ENCODE measurements around the gene RSPH6A.
"Not testable (repeated sequence)": the region's sequence is repeated elsewhere in the genome, so short reads cannot be mapped to it uniquely, and the experiment has no call there.

The RSPH6A gene

DNA sequence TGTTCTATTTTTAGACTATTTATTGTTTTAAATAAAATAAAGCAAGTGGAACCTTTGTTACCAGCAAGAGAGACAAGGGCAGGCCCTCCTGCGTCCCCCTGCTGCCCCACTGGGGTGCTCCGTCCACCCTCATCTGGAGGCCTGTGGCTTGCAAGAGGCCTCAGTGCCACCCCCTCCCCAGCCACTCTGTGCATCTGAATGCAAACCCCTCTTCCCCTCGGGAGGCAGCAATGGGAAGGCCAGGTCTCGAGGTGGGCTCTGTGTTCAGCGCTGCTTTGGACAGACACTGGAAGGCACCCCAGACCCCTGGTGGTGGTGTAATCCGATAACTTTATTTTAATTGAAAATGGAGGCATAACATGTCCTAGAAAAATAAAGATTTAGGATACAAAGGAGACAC, 50.6 kb downstream of the RSPH6A start:
- no peak for DNase-seq

DNA sequence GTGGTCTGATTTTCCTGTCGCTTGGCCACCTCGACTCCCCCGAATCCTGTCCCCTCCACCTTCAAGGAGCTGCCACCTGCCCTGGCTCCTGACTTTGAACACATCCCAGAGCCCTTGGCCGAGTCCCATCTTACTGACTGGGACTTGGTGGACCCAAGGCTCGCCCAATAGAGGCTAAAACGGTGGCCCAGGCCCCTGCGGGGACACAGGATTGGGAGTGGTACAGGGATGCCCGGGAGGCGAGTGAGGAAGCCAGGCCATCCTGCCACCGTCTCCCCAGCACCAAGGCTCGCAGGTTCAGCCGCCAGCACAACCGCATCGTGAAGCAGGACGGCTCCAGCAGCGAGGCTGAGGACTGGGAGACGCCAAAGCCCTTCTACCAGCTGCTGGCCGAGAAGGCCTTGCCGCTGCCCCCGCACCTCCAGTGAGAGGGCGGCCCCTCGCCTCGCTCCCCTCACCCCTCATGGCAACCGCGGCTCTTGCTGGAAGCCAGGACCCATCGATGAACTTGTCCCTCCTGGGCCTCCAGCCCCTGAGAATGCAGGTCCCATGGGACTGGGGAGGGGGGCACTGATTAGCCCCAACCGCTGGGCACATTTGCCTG, 51.3 kb downstream of the RSPH6A start:
- no peak for DNase-seq

DNA sequence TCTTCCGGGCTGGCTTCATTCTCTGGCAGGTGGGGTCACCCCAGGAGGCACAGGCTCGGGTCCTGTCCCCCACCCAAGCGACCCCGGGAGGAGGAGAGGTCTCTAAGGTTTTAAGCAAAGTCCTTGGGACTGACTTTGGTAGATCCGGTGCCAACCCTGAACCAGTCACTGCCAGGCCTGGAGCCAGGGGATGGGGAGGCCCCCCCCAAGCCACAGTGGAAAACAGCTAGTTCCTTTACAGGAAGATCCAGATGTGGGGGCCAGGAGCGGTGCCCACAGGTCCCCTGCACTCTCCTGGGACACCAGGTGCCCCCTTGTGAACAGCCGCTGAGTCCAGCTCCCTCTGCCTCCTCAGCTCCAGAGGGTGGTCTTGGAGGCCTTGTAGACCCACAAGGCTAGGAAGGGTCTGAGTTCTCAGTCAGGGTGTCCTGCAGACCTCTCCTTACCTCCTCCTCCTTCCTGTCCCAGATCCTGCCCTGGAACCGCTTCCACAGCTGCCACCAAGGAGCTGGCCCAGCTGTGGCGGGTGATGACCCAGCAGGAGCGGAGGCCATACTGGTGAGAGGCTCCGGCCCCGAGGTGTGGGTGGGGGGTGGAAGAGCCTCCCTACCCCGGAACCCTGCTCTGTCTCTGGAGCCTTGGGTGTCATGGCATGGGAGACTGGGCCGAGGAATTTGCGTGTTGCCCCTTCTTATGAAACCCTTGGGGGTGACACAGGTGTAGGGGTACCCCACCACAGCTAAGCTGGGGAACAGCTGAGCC, 52.1 kb downstream of the RSPH6A start:
- DNase-seq: no peak

DNA sequence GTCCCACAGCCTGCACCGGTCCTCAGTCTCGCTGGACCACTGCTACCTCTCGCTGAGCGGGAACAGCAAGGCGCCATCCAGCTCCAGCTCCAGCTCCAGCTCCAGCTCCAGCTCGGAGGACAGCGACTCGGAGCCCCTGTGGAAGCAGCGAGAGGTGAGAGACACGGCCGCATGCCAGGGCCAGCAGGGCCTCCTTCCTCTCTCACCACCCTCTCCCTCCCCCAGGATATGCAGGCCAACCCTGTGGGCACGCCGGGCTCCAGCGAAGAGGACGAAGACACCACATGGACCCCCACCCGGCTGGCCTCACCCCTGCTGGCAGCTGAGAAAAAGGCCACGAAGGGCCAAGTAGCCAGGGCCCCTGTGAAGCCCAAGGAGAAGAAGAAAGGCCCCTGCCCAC, 53.4 kb downstream of the RSPH6A start:
- no peak for DNase-seq

DNA sequence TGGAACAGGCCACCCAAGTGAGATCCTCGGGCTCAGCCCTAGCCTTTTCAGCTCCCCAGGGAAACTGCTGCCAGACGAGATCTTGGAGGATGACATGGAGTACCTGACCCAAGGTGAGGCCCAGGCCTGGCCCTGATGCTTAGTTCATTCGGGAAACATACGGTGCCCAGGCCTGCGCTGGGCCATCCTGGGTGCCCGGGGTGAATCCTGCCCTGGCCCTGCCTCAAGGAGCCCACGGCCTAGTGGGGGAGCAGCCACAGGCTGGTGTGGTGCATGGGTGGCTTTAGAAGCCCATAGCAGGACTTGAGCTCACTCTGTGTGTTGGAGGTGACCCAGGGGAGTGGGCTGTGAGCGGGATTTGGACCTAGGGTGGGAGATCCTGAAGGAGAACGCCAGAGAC, 56.2 kb downstream of the RSPH6A start:
- DNase-seq: no peak

DNA sequence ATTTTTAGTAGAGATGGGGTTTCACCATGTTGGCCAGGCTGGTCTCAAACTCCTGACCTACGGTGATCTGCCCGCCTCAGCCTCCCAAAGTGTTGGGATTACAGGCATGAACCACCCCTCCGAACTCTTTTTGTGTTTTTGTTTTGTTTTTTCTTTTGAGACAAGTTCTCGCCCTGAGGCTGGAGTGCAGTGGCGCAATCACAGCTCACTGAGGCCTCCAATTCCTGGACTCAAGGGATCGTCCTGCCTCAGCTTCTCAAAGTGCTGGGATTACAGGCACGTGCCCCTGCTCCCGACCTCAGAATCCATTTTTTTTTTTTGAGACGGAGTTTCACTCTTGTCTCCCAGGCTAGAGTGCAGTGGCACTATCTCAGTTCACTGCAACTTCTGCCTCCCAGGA, 57.4 kb downstream of the RSPH6A start:
- no peak for DNase-seq

DNA sequence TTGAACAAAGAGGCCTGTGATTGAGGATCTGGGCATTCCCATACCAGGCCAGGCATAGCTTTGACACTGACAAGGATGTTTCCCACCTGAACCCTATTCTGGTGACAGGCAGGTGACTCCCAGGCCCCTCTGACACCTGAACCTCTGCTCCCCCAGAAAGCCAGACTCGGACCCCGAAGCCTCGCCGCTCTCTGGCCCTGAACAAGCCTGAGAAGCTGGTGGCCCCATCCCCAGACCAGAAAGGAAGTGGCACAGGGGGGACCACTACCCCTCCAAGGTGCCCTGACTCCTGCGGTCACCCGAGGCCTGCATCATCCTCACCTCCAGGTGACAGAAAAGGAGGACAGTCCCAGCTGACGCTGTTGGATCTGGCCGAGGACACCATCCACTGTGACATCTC, 60.8 kb downstream of the RSPH6A start:
- DNase-seq: no peak

DNA sequence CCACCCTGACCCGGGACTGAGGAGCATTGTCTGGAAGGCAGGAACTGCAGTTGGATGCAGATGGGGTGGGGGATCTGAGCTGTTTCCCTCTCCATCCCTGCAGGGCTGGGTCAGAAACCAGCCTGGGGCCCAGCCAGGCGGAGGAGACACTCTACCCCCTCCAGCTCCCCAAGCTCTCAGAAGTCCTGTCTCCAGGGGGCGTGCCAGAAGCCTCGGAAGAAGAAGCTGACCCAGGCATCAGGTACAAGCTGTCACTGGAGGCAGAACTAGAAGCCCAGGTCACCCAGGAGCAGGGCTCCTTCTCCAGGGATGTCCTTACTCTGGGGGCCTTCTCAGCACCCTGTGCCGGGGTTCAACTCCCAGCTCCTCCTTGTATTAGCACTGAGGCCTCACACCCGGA, 61.6 kb downstream of the RSPH6A start:
- DNase-seq: no peak

DNA sequence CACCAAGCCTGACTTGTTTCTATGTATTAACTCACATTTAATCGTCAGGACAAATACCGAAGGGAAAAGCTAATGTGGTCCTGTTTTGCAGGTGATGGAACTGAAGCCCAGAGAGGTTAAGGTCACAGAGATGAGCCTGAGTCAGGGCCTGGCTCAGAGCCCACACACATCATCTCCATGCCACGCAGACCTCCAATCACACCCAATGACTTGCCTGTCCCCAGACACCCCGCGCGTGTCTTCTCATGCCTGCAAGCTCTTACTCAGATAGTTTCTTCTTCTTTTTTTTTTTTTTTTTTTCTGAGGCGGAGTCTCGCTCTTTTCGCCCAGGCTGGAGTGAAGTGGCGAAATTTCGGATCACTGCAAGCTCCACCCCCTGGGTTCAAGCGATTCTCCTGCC, 62.5 kb downstream of the RSPH6A start:
- DNase-seq: no peak

DNA sequence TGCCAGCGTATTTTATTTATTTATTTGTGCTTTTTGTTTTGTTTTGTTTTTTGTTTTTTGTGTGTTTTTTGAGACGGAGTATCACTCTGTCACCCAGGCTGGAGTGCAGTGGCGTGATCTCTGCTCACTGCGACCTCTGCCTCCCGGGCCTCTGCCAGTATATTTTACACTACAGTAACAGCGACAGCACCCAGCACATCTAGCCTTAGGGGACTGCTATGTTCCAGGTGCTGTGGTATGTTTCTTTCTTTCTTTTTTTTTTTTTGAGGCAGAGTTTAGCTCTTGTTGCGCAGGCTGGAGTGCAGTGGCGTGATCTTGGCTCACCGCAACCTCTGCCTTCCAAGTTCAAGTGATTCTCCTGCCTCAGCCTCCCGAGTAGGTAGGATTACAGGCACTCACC, 63.6 kb downstream of the RSPH6A start:
- not testable (repeated sequence) for DNase-seq

DNA sequence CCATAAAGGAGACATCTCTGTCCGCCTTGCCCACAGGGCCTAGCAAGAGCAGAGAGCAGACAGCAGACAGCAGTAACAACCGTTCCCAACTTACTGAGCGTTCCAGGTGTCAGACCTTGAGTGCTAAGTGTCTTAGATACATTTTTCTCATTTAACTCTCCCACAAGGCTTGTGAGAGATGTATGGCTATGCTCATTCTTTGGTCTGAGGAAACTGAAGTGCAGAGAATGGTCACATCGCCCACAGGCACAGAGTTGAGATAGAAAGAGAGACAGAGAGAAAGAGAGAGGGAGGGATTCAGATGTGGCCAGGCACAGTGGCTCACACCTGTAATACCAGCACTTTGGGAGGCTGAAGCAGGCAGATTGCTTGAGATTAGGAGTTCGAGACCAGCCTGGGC, 67.6 kb downstream of the RSPH6A start:
- DNase-seq: no peak

DNA sequence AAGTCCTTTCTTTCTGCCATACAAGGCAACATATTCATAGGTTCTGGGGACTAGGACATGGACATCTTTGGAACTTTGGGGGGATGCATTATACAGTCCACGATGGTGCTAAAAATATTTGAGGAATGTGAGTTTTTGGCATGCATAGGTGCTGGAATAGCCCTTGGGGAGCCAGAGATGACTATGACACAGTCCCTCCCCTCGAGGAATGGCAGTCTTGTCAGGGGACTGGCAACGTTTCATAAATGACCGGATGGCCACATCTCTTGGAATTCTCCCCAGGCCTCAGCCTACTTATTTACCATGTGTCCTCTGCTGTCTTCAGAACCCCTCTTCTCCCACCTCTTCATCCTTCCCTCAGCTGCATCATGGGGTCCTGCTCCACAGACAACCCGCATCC, 68.2 kb downstream of the RSPH6A start:
- no peak for DNase-seq

All from CD4-positive, alpha-beta T cell treated with Interleukin-21 for 1 hour (primary cell).